GM21515 (cell line): ENCODE data around the gene ATP9B.

Source experiments
- ATAC-seq: cut with Tn5 transposase; IDR thresholded peaks from one replicate; pipeline ENCODE4 v1.9.1; 2021; ENCODE audit not compliant: unreplicated experiment

The ATP9B gene

DNA sequence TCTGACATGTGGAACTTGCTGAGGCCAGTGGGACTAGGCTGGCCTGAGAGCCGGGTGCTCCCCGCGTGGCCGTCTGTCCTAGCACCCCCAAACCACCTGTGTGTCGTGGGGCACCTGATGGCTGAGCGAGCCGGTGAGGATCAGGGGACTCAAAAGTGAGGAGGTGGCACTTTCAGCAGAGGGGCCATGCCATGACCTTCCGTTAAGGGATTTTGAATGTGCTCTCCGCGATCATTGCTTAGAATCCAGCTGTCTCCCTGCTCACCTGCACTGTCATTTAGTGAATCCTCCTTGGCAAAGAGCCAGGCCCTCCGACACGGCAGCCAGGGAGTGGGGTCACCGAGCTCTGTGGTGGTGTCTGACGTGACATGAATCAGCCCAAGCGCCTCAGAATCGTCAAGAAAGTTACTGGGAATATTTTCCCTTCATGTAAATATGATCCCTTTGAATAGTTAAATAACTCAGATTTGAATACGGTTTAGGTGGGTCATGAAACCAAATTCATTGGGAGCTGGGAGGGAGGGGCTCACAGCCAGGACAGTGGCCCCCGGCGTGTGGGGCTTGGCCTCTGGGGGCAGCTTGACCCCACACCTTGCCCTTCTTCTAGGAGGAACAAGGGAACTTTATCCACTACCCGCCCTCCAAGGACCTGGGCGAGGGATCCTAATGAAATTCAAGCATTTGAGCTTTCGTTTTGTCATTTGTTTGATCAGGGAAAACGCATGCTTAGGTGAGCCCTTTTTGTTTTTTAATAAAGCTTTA is 336.0 kb downstream of the ATP9B start:
- ATAC-seq = no peak

DNA sequence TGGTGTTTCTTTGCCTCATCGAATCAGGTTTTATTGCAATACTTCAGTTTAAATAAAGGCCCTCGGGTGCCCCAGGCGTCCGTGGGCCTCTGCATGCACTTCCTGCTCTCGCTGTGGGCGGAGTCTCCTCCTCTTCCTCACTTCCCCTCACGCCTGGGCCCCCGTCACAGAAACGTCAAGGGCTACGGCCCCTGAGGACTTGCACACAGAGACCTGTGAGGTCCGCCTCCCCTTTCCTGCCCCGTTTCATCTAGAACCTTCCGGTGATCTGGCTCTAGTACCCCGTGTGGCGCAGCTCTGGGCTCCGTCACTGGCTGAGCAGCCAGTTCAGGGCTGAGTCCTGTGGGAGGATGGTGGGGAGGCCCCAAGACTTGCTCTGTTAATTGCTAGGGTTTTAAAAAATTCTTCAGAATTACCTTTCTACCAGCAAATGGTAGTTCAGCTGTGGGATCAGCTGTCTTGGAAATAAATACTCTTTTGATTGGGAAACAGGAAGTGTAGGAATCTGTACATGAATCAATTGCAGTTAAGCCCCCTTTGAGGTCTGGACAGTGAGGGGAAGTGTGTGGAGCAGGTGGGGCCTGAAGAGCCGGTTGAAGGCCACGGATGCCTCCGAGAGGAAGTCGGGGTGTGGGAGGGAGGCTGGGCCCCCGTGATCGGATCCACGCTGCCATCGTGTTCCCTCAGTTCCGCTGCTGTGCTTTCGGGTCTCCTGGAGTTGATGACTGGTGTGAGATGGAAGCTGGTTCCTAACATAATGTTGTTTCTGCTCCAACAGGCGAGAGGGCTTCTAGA is 336.8 kb downstream of the ATP9B start:
- ATAC-seq = peak; percentile 70

DNA sequence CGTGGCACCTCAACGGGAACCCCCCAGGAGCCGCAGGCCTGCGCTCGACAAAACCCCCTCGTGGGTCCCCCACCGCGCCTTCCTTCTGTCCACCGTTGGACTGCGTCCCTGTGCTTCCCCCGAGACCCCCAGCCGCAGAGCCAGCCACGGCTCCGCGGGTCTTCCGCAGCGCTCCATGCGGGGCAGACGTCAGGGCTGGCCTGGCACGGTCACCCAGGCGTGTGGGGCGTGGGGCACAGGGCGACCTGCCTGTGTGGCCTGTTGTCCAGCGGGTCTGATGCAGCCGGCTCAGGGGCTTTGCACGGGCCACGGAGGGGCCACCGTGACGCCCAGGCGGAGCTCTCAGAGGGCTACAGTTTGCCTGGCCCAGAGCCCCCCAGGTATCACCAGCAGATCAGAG is 337.5 kb downstream of the ATP9B start:
- ATAC-seq = no peak

DNA sequence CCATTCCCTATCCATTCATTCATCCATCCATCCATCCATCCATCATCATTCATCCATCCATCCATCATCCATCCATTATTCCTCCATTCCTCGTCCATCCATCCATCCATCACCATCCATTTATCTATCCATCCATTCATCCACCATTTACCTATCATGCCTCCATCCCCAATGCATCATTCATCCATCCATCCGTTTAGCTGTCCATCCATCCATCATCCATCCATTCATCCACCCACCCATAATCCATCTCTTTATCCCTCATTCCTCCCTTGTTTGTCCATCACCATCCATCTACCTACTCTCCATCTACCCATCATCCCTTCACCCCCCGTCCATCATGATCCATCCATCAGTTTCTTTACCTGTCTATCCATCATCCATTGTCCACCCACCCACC is 340.1 kb downstream of the ATP9B start:
- no peak for ATAC-seq

GRCh38 chr18:79410171-79410641 is 341.0 kb downstream of the ATP9B start:
- ATAC-seq = no peak

- no peak for ATAC-seq
Observed at GRCh38 chr18:79410731-79411613, 341.8 kb downstream of the ATP9B start.

- ATAC-seq = no peak
Observed at GRCh38 chr18:79411614-79412526, 342.7 kb downstream of the ATP9B start.

DNA sequence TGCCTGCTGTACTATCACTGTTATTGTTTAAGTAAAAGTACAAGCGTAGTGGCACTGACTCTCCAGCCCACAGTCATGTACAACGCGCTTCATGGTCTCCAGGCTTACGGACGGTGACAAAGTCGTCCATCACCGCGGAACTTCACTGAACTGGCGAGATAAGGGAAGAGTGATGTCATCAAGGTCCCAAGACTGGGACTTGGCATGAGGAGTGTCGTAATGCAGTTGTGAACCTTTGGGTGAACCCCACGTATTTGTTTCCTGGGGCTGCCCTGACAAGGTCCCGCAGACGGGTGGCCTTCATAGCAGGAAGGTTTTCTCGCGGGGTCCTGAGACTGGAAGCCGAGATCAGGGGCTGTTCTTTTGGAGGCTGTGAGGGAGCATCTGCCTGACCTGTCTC is 343.8 kb downstream of the ATP9B start:
- no peak for ATAC-seq

DNA sequence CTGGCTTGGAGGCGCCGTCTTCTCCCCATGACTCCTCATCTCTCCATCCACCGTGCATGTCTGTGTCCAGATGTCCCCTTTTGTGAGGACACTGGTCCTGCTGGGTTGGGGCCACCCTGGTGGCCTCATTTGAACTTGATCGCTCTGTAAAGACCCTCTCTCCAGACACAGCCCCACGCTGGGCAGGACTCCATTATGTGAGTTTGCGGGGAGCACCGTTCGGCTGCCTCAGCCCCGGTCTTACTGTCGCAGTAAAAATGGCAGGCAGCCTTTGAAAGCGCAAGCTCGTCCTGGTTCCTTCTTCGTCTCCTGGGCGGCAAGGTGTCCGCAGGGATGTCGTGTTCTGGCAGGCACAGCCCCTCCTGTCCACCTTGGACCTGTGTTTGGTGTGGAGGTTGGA is 344.2 kb downstream of the ATP9B start:
- no peak for ATAC-seq

DNA sequence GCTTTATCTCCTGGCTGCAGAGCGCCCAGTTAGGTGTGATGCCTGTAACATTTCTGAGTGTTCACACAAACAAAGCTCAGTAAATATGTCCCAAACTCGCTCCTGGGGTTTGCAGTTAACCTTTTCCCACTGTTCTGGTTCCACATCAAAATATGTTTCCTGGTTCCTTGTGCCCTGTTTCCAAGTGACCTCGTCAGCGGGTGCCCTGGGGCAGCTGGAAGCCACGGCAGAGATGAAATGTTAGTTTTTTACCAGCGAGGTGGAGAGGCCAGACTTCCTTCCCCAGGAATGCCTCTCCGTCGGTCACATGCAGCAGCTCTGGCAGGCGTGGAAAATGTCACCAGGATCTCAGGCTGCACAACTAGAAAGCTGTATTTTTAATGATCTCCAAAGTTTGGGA is 344.7 kb downstream of the ATP9B start:
- no peak for ATAC-seq

GRCh38 chr18:79416022-79416676 is 347.0 kb downstream of the ATP9B start:
- ATAC-seq = no peak

DNA sequence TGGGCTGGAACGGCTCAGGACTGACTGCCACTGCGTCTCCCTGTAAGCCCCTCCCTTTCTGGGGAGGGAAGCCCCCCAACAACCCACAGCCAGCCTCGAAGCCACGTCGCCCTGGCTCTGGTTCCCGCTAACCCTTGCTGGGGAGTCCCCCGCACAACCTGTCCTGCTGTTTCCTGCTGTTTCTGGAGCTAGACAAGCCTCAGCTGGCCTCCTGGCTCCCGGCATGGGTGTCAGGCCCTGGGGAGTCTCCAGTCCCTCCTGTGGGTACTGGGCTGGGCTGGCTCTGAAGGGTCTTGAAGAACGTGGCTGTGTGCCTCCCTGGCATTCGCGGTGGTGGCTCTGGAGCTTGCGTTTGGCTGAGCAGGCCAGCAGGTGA is 347.5 kb downstream of the ATP9B start:
- ATAC-seq = no peak

DNA sequence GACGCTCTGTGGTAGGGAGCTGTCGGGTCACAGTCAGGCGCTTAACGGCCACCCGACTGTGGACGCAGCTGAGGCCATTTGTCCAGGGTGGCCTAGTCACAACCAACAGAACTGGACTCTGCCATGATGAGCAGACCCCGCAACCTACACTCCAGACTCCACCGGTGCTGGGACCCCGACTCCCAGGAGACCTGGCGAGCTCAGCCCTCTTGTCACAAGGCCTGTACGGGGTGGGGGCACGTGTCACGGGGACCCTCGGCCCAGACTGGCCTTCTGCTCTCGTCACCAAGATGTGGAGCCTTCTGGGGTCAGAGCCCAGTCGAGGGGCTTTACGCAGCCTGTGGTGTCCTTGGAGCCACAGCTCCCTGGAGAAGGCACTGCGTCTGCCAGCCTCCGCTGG is 349.0 kb downstream of the ATP9B start:
- ATAC-seq = no peak

DNA sequence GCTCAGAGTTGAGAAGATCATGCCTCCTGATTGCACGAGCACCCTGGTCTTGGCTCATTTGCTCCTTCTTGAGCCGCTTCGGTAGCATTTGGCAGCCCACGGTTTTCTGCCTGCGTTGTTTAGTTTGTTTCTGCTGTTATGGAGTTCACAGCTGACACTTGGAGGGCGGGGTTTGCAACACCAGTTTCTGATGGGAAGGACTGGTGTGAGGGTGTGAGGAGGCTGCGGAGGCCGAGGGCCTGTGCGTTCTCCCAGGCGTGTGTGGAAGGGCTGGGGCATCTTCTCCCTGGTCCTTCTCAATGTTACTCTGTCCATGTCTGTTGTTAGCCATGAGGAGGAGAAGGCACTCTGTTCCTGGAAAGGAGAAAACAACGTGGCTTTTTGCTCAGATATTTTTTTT is 349.4 kb downstream of the ATP9B start:
- ATAC-seq = no peak

GRCh38 chr18:79420033-79420745 is 351.0 kb downstream of the ATP9B start:
- no peak for ATAC-seq

DNA sequence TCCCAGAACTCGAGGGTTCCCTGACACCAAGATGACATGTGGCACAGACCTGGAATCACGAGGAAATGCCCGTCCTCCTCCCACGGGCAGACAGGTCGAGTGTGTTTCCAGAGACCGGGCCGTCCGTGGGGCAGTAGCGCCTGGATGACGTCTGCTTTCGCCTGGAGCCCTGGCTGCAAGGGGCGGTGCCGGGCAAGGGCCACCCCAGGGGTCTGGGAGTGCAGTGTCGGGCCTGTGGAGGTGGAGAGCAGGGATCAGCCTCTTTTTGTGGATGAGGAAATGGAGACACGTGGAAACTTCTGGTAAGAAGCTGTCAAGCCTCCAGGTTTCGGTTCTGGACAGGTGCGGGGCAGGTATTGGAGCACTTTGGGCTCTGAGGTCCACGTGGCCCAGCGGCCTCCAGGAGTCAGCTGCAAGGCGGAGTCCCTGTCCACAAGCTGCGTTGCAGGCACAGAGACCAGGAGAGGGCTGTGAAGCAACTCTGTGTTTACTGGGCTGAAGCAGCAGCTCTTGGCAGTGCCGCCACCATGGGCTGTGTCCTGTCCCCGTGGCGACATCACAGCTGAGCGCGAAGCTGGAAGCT is 352.2 kb downstream of the ATP9B start:
- no peak for ATAC-seq

- peak; percentile 73 for ATAC-seq
Observed at GRCh38 chr18:79422022-79422782, 353.0 kb downstream of the ATP9B start.

DNA sequence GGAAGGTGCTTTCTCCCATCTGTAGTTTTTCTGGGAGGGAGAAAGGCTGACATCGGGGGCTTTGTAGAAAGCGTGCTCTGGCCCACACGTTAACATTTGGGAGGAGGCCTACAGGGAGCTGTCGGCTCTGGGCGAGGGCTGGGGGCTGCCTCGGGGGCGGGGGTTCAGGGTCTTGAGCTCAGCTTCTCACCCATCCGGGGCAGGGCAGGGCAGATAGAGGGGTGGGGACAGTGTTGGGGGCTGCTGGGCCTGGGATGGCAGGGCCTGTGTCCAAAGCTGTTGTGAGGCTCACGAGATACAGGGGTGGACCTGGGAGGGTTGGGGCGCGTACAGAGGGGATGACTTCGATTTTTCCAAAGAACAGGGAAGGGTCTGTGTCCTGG is 353.6 kb downstream of the ATP9B start:
- ATAC-seq = no peak
